GM21526 (cell line): ENCODE results near the gene VASN.
"Not testable (repeated sequence)": the region's sequence is repeated elsewhere in the genome, so short reads cannot be mapped to it uniquely, and the experiment has no call there.

Source experiments
- ATAC-seq: cut with Tn5 transposase; IDR thresholded peaks from one replicate; pipeline ENCODE4 v1.9.1; 2021; ENCODE audit warnings: moderate library complexity; ENCODE audit not compliant: unreplicated experiment, low FRiP score

VASN gene

GRCh38 chr16:4393850-4394249 is 22.2 kb downstream of the VASN start:
- ATAC-seq, result not testable (repeated sequence)

GRCh38 chr16:4395055-4395726 is 23.5 kb downstream of the VASN start:
- no peak for ATAC-seq

- no peak for ATAC-seq
Observed at GRCh38 chr16:4399001-4399730, 27.5 kb downstream of the VASN start.

GRCh38 chr16:4401094-4401501 is 29.4 kb downstream of the VASN start:
- no peak for ATAC-seq

- ATAC-seq, result no peak
Observed at GRCh38 chr16:4401510-4401909, 29.9 kb downstream of the VASN start.

GRCh38 chr16:4402439-4403132 is 30.9 kb downstream of the VASN start:
- no peak for ATAC-seq

GRCh38 chr16:4403133-4403949 is 31.7 kb downstream of the VASN start:
- no peak for ATAC-seq

GRCh38 chr16:4404247-4404966 is 32.8 kb downstream of the VASN start:
- ATAC-seq, result no peak

GRCh38 chr16:4404967-4405696 is 33.5 kb downstream of the VASN start:
- no peak for ATAC-seq

GRCh38 chr16:4407543-4408322 is 36.1 kb downstream of the VASN start:
- no peak for ATAC-seq

- no peak for ATAC-seq
Observed at GRCh38 chr16:4408323-4408690, 36.7 kb downstream of the VASN start.

- ATAC-seq, result no peak
Observed at GRCh38 chr16:4409081-4409932, 37.7 kb downstream of the VASN start.

- no peak for ATAC-seq
Observed at GRCh38 chr16:4410335-4411075, 38.9 kb downstream of the VASN start.

GRCh38 chr16:4411684-4412083 is 40.0 kb downstream of the VASN start:
- no peak for ATAC-seq

GRCh38 chr16:4412159-4412558 is 40.5 kb downstream of the VASN start:
- ATAC-seq, result no peak

- no peak for ATAC-seq
Observed at GRCh38 chr16:4412854-4413253, 41.2 kb downstream of the VASN start.
